HepG2 (cell line): ENCODE data around the gene TREX2. TPM values are rescaled to one million over a fixed set of nuclear protein-coding genes. Genes with fewer than 3 reads are reported as not detected.

Experiments
- ATAC-seq: fragments of 200-7000 bp; cut with Tn5 transposase; 3 replicates; pipeline ENCODE4 v1.9.1; 2020; ENCODE audit warnings: mild to moderate bottlenecking, moderate library complexity
- BruUV-seq: library from RNA; stranded (reverse); fragments of 400-500 nt; replicated peaks from 2 replicates; lab custom pipeline; 2021; lab: Mats Ljungman, UMichigan
- CTCF ChIA-PET: fragments of 300-600 bp; formaldehyde crosslinking; extraction: SDS; loops from one replicate; lab custom pipeline; 2021; ENCODE audit warnings: low total read pairs, inconsistent platforms, low intra/inter-chr PET ratio; lab: Yijun Ruan, JAX
- POLR2A ChIA-PET: fragments of 350-600 bp; sonication (Branson Sonifier 250); formaldehyde crosslinking; loops from one replicate; lab custom pipeline; 2020; ENCODE audit warnings: antibody characterized with exemption, inconsistent platforms; lab: Yijun Ruan, JAX
- DNase-seq: peaks from one replicate; pipeline ENCODE4 v3.0.0-alpha.2; 2015; ENCODE audit warnings: low spot score
- FAIRE-seq: peaks from 3 replicates; lab custom pipeline; 2011; peaks lifted over from hg19 to GRCh38; lab: Jason Lieb, UNC
- H2AFZ ChIP-seq: one replicate; pipeline ENCODE4 v1.6.1; 2011; ENCODE audit warnings: low read length, inconsistent platforms
- H3K27ac ChIP-seq: fragments of 300-600 bp; 3 replicates; pipeline ENCODE4 v1.8.0; 2011; ENCODE audit warnings: mixed run types, mild to moderate bottlenecking, mixed read lengths, low read length, inconsistent platforms; ENCODE audit not compliant: insufficient read depth; ENCODE audit errors: extremely low read length
- H3K27me3 ChIP-seq, 2 experiments: fragments of 200-600 bp in 1 of 2; 2 replicates in 1 of 2; 3 replicates in 1 of 2; pipeline versions ENCODE4 v1.6.0 to v1.8.0; 2011; ENCODE audit warnings: low read length in 2 of 2, mild to moderate bottlenecking in 2 of 2, moderate library complexity in 2 of 2, inconsistent platforms in 1 of 2; ENCODE audit not compliant: insufficient read depth in 2 of 2, control insufficient read depth in 1 of 2
- H3K36me3 ChIP-seq, 2 experiments: fragments of 200-600 bp in 1 of 2; replicated peaks in 1 of 2; 2 replicates in 1 of 2; 3 replicates in 1 of 2; pipeline versions ENCODE4 v1.5.1 to v1.8.0; 2011; ENCODE audit warnings: low read length in 2 of 2, inconsistent platforms in 1 of 2; ENCODE audit not compliant: insufficient read depth in 2 of 2, control insufficient read depth in 1 of 2
- H3K4me1 ChIP-seq: 2 replicates; pipeline ENCODE4 v1.5.1; 2012; ENCODE audit warnings: low read length, inconsistent platforms; ENCODE audit not compliant: insufficient read depth
- H3K4me2 ChIP-seq: 2 replicates; pipeline ENCODE4 v1.6.0; 2011; ENCODE audit warnings: low read depth, low read length, inconsistent platforms
- H3K4me3 ChIP-seq, 3 experiments: fragments of 200-600 bp in 1 of 3; sonication (generic), shearing (Covaris generic) in 1 of 3; replicated peaks in 1 of 3; 2 replicates each; pipeline ENCODE4 v1.5.1; 2011 to 2016; ENCODE audit warnings: low read length in 3 of 3, inconsistent platforms in 2 of 3, low read depth in 2 of 3, mild to moderate bottlenecking in 2 of 3, control low read depth in 1 of 3, mixed read lengths in 1 of 3; ENCODE audit not compliant: insufficient read depth in 1 of 3
- H3K79me2 ChIP-seq: one replicate; pipeline ENCODE4 v1.6.1; 2011; ENCODE audit warnings: low read length, inconsistent platforms; ENCODE audit not compliant: insufficient read depth
- H3K9ac ChIP-seq: 2 replicates; pipeline ENCODE4 v1.6.0; 2011; ENCODE audit warnings: mild to moderate bottlenecking, low read depth, low read length, inconsistent platforms; ENCODE audit not compliant: insufficient read depth
- H3K9me3 ChIP-seq: 2 replicates; pipeline ENCODE4 v1.5.1; 2012; ENCODE audit warnings: mild to moderate bottlenecking, low read length
- H4K20me1 ChIP-seq: 2 replicates; pipeline ENCODE4 v1.6.0; 2011; ENCODE audit warnings: inconsistent platforms, mild to moderate bottlenecking, low read length, moderate library complexity; ENCODE audit not compliant: insufficient read depth
- ATF7 ChIP-seq, 2 experiments: fragments of 450-650 bp in 1 of 2; sonication (generic) in 1 of 2; formaldehyde crosslinking in 1 of 2; IDR thresholded peaks; 2 replicates each; pipeline versions ENCODE4 v1.4.0 to v1.6.1; 2016 to 2020; ENCODE audit warnings: antibody characterized with exemption in 1 of 2, mild to moderate bottlenecking in 1 of 2, missing genetic modification reagents in 1 of 2
- CBX2 ChIP-seq, 2 experiments: fragments of 200-600 bp in 1 of 2; sonication (generic); formaldehyde crosslinking in 1 of 2; IDR thresholded peaks; 2 replicates each; pipeline versions ENCODE4 v1.7.0 to v1.8.1; 2018 to 2022; ENCODE audit warnings: low read depth in 2 of 2, low read length in 1 of 2, mild to moderate bottlenecking in 1 of 2, missing genetic modification reagents in 1 of 2
- GLI4 ChIP-seq: sonication (generic); formaldehyde crosslinking; IDR thresholded peaks from 2 replicates; pipeline ENCODE4 v1.5.1; 2020; ENCODE audit warnings: missing genetic modification reagents, mild to moderate bottlenecking, moderate library complexity, borderline replicate concordance
- KAT2B ChIP-seq: fragments of 150-350 bp; IDR thresholded peaks from 2 replicates; pipeline ENCODE4 v1.6.1; 2014; ENCODE audit warnings: low read depth, low read length, borderline replicate concordance
- KDM6A ChIP-seq: IDR thresholded peaks from 2 replicates; pipeline ENCODE4 v1.6.1; 2016; ENCODE audit warnings: low read depth
- SOX5 ChIP-seq: IDR thresholded peaks from 2 replicates; pipeline ENCODE4 v1.6.1; 2016; ENCODE audit warnings: borderline replicate concordance
- U2AF1 ChIP-seq: fragments of 200-400 bp; formaldehyde crosslinking; optimal IDR thresholded peaks from 2 replicates; pipeline ENCODE3; 2017; ENCODE audit warnings: mild to moderate bottlenecking, low read depth, low read length
- ZBTB49 ChIP-seq: sonication (generic); formaldehyde crosslinking; IDR thresholded peaks from 2 replicates; pipeline ENCODE4 v1.4.0; 2020; ENCODE audit warnings: missing genetic modification reagents, borderline replicate concordance
- ZBTB7B ChIP-seq: sonication (generic); formaldehyde crosslinking; IDR thresholded peaks from 2 replicates; pipeline ENCODE4 v1.4.0; 2020; ENCODE audit warnings: missing genetic modification reagents
- ZNF331 ChIP-seq: sonication (generic); formaldehyde crosslinking; IDR thresholded peaks from 2 replicates; pipeline ENCODE4 v1.4.0; 2020; ENCODE audit warnings: missing genetic modification reagents
- ZNF652 ChIP-seq: IDR thresholded peaks from 2 replicates; pipeline ENCODE4 v1.6.1; 2016; ENCODE audit warnings: low read depth, borderline replicate concordance
- whole genome bisulfite sequencing: methylation state at CpG from one replicate; pipeline ENCODE4 v1.1.6; 2017; ENCODE audit warnings: low lambda C conversion rate; 5-methylcytosine and 5-hydroxymethylcytosine counted together
- in situ Hi-C: cut with HindIII; loops from 2 replicates; pipeline ENCODE4 v1.10.0; 2017; ENCODE audit warnings: low pct_unique_long_range_greater_than_20kb; ENCODE audit not compliant: extremely low pct_ligation_motif_present
- intact Hi-C: fragments of 100-400 bp; cut with micrococcal nuclease; formaldehyde crosslinking; loops from one replicate; pipeline ENCODE4 v1.10.0; 2022; ENCODE audit not compliant: unreplicated experiment
- polyA plus RNA-seq, 8 experiments: library from polyadenylated mRNA; depleted of rRNA in 3 of 8; stranded (reverse) in 7 of 8; unstranded in 1 of 8; fragments of >200 nt; fragmentation: Illumina TruSeq in 4 of 8; extraction: Trizol in 4 of 8; gene quantifications; 2 replicates each; pipeline versions ENCODE4 v1.2.1 to v1.2.3, GENCODE V29; 2011 to 2016; ENCODE audit warnings: low read depth in 4 of 8, missing spikeins in 1 of 8, mixed read lengths in 1 of 8; ENCODE audit not compliant: insufficient read depth in 1 of 8
- total RNA-seq, 5 experiments: library from RNA; depleted of rRNA; stranded (reverse); fragments of >200 nt; fragmentation: Illumina TruSeq; extraction: Trizol; gene quantifications; 2 replicates each; pipeline ENCODE4 v1.2.3, GENCODE V29; 2016; ENCODE audit warnings: low read depth in 1 of 5
- TF ChIP-seq, protein P1 (sequence below): sonication (generic); formaldehyde crosslinking; IDR thresholded peaks from 2 replicates; pipeline ENCODE4 v1.5.0; 2020; ENCODE audit warnings: missing genetic modification reagents, mild to moderate bottlenecking, borderline replicate concordance
- TF ChIP-seq, protein P2 (sequence below): sonication (generic); formaldehyde crosslinking; IDR thresholded peaks from 2 replicates; pipeline ENCODE4 v1.4.0; 2020; ENCODE audit warnings: missing genetic modification reagents
- TF ChIP-seq, protein P3 (sequence below): IDR thresholded peaks from 2 replicates; pipeline ENCODE4 v1.6.1; 2016; ENCODE audit warnings: missing compliant biosample characterization, missing genetic modification reagents, borderline replicate concordance

TREX2 gene
- total and polyA plus RNA-seq, 2 of the 13 experiments (the other 11 are each of a cell fraction or from before 2014, with no cell fraction given) = 0.13 to 0.18 TPM

- in situ Hi-C loops = loop anchor here (5.0 kb wide), 1 partner anchor 33 kb away; no protein-coding TSS in a partner anchor
- WGBS = no CpG with 5 or more reads among the region's 10 CpGs
- POLR2A ChIA-PET = no interaction called here
- intact Hi-C loops = no loop called here
- peaks cover 2 to 5% of the 10 kb centered on the region in 2 experiments; a peak in 2 of 5 replicates for H3K27me3 ChIP-seq
- no peaks in the 10 kb centered on the region for H3K36me3 ChIP-seq
- peaks cover 32% of the 10 kb centered on the region for H3K4me1 ChIP-seq
- no peaks in the 10 kb centered on the region for H3K79me2 ChIP-seq
- no peak overlapping the region for H2AFZ ChIP-seq
- TF ChIP-seq, protein P1, sequence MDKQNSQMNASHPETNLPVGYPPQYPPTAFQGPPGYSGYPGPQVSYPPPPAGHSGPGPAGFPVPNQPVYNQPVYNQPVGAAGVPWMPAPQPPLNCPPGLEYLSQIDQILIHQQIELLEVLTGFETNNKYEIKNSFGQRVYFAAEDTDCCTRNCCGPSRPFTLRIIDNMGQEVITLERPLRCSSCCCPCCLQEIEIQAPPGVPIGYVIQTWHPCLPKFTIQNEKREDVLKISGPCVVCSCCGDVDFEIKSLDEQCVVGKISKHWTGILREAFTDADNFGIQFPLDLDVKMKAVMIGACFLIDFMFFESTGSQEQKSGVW (CRISPR knock-in tag) = no peak
- TF ChIP-seq ZNF331 (CRISPR knock-in tag) = no peak
- TF ChIP-seq ZBTB49 (CRISPR knock-in tag) = no peak
- no peak for TF ChIP-seq SOX5 (CRISPR knock-in tag)
- no peak for TF ChIP-seq KDM6A
- TF ChIP-seq, protein P2, sequence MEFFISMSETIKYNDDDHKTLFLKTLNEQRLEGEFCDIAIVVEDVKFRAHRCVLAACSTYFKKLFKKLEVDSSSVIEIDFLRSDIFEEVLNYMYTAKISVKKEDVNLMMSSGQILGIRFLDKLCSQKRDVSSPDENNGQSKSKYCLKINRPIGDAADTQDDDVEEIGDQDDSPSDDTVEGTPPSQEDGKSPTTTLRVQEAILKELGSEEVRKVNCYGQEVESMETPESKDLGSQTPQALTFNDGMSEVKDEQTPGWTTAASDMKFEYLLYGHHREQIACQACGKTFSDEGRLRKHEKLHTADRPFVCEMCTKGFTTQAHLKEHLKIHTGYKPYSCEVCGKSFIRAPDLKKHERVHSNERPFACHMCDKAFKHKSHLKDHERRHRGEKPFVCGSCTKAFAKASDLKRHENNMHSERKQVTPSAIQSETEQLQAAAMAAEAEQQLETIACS (CRISPR knock-in tag) = no peak
- TF ChIP-seq U2AF1 = no peak
- TF ChIP-seq ATF7 (IDR thresholded peaks at IDR 0.05) = no peak
- no peak for TF ChIP-seq ATF7 (CRISPR knock-in tag; IDR thresholded peaks at IDR 0.05)
- TF ChIP-seq ZBTB7B (CRISPR knock-in tag) = no peak
- TF ChIP-seq KAT2B = no peak
- TF ChIP-seq ZNF652 (CRISPR knock-in tag) = no peak
- no peak for TF ChIP-seq CBX2 (IDR thresholded peaks at IDR 0.05; ENCODE audit: low read depth, low read length)
- TF ChIP-seq CBX2 (CRISPR knock-in tag; IDR thresholded peaks at IDR 0.05; ENCODE audit: low read depth) = no peak
- TF ChIP-seq GLI4 = no peak
- TF ChIP-seq, protein P3, sequence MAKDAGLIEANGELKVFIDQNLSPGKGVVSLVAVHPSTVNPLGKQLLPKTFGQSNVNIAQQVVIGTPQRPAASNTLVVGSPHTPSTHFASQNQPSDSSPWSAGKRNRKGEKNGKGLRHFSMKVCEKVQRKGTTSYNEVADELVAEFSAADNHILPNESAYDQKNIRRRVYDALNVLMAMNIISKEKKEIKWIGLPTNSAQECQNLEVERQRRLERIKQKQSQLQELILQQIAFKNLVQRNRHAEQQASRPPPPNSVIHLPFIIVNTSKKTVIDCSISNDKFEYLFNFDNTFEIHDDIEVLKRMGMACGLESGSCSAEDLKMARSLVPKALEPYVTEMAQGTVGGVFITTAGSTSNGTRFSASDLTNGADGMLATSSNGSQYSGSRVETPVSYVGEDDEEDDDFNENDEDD = no peak
- CTCF ChIA-PET = no interaction called here
- no peak overlapping the region for H3K9ac ChIP-seq
- FAIRE-seq (no peak), ATAC-seq (no peak), DNase-seq (no peak)
- no peaks in the 10 kb centered on the region for H3K9me3 ChIP-seq
- H4K20me1 ChIP-seq = no peaks in the 10 kb centered on the region
- BruUV-seq = no TSS peak
- no peak overlapping the region for H3K27ac ChIP-seq
- no peak overlapping the region for H3K4me2 ChIP-seq
- no peak overlapping the region for H3K4me3 ChIP-seq
Measured at GRCh38 chrX:153474266-153474665, 28.4 kb upstream of the TREX2 start.
